Activated CD8-positive, alpha-beta memory T cell treated with anti-CD3 and anti-CD28 coated beads, Interleukin-2, amount 50 U/mL, for 24 hours (primary cell): ENCODE data around the gene SLC24A3.

Experiments used
- DNase-seq: peaks from one replicate; pipeline ENCODE4 v3.0.0-alpha.2; 2020; ENCODE audit errors: extremely low read depth

The SLC24A3 gene

DNA sequence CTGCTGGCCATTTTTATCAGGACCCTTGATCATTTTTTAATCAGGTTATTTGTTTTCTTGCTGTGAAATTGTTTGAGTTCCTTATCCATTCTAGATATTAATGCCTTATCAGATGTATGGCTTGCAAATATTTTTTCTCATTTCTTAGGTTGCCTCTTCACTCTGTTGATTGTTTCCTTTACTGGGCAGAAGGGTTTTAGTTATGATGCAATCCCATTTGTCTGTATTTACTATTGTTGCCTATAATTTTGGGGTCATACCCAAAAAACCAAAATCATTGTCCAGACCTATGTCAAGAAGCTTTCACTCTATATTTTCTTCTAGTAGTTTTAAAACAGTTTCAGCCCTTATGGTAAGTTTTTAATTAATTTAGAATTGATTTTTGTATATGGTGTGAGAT, 172.5 kb downstream of the SLC24A3 start:
- no peak for DNase-seq

DNA sequence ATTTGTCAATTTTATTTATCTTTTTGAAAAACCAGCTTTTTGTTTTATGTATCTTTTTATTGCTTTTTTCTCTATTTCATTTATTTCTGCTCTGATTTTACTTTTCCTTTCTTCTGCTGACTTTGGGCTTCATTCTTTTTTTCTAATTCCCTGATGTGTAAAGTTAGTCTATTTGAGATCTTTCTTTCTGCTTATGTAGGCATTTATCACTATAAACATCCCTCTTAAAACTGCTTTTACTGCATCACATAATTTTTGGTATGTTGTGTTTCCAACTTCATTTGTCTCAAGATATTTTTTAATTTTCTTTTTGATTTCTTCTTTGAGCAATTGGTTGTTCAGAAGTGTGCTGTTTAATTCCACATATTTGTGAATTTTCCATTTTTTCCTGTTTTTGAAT, 174.8 kb downstream of the SLC24A3 start:
- DNase-seq = no peak

DNA sequence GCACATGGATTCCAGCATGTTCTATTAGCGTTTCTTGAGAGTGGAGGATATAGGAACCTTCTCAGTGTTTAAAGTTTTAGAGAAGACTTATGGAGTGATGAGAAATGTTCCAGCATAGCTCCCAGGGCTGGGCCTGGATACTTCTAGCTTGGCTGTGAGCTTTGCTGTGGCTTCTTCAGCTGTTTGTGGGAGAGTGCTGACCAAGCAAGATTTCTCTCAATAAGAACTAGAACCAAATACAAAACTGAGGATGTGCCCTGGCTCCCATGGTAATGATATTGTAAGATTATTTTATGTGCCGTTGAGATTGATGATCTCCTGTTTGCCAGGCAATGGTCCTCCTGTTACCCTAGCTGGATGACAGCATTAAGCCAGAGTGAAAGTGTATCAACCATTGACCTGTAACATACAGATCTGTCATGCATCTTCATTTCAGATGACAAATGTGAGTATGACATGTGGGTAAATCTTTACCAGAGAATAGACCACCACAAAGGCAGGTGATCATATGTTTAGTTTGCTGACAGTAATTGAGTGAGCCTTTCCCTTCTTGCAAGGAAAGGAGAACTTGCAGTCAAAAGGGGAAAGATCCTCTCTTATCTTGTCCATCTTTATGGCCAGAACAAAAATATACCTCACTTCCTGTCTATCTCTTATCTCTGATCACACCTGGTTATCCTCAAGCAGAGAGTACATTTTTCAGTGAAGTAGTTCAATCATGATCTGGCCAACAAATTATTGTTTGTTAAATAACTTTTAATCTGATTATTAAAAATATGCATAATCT, 180.1 kb downstream of the SLC24A3 start:
- no peak for DNase-seq

DNA sequence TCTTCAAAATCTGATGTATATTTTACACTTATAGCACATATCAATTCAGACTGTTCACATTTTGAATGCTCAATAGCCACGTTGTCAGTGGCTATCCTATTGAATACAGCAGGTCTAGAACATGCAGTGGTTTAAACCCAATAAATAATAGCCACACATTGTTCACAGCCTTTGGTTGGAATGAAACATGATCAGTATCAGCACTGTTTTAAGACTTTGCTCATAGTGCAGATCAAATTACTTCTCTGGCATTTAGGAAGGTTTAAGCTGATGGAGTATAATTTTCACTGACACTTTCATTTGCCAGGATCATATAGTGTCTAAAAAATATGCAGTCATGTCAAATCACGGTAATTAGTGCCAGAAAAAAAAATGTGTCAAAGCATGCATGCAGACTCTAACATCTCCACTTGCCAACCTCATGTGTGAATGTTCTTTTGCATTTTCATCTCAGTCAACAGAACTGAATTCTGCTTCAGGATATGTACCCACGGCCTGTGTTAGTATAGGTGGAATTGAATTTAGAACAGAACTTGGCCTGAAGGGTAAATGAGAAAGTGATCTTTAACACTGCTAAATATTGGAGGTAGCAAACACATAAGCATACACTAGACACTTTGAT, 184.1 kb downstream of the SLC24A3 start:
- no peak for DNase-seq

DNA sequence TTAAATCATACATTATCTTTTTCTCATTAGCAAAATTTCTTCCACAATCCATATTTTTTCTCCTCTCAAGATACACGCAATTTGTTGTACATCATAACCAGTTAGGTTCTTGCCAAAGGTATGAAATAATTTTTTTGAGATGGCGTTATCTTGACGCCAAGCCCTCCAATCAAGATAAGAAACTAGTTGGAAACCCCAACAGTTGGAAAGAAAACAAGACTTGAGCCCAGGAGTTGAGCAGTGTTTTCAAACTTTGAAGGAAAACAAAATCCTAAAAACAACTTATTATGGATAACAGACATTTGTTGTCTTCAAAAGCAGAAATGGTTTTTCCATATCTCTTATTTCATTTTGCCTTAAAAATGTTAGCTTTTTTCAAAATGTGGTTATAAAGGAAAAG, 184.8 kb downstream of the SLC24A3 start:
- no peak for DNase-seq

DNA sequence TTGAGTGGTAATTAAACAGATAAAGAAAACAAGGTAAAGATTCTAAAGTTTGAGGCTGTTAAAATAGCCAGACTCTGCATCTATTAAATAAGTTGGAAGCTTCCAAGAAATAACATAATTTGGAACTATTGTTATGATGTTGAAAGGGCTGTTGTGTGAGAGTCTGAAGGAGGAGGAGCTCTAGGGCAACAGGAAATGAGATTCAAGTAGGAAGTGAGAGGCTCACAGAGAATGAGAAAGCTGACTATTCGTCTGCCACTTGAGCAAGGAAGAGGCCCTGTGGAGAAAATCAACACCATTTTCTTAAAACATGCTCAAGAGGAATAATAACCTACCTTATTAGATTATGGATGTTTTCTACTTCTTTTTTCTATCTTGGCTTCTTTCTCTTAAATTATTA, 185.2 kb downstream of the SLC24A3 start:
- DNase-seq = no peak

DNA sequence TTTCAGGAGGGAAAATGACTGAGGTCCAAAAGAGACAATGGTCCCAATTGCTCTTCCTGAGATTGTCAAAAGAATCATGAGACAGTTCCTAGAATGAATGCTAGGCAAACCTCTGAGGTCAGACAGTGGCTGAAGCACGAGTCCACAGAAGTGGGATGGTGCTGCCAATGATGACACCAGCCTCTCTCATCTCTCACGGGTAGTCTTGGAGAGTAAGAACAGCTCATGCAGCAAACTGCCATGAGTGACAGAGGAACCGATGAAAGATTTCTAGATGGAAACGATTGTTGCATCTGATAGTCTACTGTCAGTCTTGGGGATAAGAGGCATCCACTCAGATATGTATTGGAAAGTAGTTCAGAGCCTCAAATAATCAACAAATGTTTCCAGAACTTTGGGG, 188.7 kb downstream of the SLC24A3 start:
- no peak for DNase-seq

DNA sequence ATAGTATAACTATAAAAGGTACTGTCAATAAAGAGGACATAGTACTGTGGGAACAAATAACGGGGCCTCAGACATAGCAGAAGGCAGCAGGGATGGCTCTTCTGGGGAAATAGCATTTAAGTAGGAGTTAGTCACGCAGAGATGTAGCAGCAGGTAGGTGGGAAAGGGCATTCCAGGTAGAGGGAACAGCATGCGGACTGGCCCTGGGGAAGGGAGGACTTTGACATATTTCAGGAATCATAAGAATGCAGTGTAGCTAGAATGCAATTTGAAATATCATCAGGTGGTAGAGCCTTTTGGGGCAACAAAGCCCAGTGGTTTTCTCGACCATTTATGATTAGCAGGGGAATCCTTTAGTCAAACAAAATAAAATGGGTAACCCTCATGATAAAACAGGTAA, 191.1 kb downstream of the SLC24A3 start:
- DNase-seq = no peak

DNA sequence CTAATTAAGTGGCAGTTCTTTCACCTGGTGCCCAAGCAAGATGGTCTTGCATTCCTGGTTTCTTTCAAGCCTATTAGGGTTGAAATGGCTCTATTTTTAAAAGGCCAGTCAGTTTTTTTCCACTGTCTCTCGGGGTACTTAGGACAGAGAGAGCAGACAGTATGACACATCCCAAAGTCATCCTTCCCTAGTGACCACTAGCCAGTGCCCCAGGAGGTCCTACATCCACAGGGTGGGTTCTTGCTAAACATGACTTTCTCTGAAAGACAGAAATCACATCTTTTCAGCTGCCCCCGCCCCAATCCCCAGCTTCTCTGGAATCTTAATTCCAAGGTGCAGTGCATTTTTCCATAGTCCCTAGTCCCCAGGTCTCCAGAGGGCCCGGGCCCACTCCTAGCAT, 192.4 kb downstream of the SLC24A3 start:
- no peak for DNase-seq

DNA sequence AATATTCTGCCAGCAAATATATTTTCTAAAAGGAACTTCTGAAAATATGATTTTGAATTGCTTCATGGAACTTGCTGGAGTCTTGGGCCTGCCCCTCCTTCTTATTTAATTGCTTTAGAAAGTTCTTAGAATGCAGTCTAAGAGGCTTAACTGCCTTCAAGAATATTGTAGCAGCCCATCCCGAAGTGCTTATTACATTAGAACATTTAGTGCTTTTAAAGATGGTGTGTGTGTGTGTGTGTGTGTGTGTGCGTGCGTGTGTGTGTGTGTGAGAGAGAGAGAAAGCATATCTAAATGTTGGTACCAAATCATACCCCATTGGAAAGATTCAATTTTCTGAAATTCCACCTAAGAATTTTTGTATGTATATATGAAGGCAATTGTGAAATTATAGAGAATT, 193.5 kb downstream of the SLC24A3 start:
- DNase-seq = no peak

DNA sequence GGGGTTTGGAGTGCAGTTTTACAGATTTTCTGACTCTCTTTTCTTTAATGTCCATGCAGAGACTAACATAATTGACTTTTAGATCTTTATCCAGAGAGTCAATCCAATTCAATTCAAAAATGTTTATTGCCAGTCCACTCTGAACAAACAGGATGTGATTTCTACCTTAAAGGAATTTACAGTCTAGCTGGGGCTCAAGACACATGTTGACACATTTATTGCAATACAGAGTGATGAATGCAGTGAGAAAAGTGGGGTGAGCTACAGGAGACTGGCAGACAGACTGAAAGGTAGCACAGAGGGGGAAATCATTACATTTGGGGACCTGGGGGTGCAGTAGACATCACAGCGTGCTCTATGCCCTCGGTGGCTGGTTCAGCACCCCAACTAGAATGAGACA, 193.9 kb downstream of the SLC24A3 start:
- DNase-seq = no peak

DNA sequence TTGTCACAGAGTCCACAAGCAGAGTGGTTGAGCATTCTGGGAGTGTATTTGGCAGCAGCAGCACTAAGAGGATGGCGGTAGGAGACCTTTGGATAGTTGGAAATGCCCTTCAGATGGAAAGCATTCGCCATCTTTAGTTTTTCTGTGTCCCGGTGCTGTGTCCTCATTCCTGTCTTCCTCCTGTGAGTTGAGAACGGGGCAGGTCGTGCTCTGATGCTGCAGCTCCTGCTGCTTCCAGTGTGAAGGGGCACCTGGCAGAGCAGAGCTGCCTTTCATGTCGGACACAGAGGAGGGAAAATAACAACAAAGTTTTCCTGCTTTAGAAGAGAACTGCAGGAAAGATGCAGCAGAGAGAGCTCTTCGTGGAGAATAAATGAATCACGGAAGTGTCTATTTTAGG, 194.8 kb downstream of the SLC24A3 start:
- DNase-seq = no peak

DNA sequence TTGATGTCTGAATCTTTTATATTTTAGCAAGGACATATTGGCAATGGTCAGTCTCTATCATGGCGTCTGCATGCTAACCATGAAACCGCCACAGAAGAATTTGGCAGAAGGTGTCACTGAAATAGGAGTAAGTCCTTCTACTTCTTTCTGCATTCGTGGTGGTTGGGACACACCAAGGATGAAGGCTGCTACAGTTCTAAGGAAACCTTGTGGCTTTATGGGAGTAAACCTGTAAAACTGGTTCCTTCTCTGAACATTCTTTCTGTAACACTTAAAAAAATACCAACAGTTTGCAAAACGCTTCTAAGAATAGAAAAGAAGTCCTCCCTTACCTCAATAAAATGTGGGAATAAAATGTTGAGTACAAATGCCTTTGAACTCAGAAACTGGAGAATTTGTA, 195.3 kb downstream of the SLC24A3 start:
- DNase-seq = no peak

DNA sequence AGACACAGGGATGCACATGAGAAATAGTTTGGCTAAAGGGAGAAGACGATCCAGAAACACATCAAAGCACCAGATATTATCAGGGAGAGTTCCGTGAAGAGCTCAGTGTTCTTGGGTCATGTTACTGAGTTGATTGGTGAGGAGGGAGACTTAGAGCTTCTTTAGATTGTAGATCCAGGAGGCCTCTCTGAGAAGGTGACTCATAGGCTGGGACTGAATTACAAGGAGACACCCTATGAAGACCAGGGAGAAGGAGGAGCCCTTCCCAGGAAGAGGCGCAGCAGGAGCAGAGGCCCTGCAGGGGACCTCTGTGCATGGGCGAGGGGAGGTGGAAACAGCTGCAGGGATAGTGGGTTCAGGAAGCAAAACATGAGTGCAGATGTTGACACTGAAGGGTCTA, 196.5 kb downstream of the SLC24A3 start:
- DNase-seq = no peak

DNA sequence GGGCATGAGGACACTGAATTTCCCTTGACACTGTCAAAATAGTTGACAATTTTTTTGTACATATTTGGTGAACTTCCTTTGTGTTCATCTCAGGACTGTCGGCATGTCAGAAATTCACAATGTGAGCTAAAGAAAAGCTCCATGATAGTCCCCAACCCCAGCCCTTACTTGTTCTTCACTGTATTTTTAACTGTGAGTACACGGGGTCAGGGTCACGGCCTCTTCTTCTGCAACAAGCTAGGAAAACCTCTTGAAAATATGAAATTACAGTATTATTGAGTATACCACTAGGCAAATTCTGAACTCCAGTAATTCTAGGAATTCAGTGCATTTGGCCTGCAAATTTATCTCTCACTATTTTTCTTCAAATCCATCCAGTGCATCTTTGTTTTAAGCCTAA, 199.4 kb downstream of the SLC24A3 start:
- DNase-seq = no peak

DNA sequence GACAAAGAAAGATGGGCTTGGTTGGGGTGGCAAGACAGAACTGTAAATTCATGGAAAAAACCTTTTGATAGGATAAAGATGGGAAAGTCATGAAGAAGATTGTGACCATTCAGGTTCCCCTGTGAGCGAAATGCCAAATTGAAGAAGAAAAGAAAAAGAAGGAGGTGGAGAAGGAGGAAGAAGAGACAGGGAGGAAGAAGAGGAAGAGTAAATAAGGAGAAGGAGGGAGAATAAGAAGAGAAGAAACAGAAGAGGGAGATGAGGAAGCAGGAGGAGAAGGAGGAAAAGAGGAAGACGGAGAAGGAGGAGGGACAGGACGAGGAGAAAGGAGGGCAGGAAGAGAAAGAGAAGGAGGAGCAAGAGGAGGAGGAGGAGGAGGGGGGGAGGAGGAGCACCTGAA, 199.8 kb downstream of the SLC24A3 start:
- no peak for DNase-seq

DNA sequence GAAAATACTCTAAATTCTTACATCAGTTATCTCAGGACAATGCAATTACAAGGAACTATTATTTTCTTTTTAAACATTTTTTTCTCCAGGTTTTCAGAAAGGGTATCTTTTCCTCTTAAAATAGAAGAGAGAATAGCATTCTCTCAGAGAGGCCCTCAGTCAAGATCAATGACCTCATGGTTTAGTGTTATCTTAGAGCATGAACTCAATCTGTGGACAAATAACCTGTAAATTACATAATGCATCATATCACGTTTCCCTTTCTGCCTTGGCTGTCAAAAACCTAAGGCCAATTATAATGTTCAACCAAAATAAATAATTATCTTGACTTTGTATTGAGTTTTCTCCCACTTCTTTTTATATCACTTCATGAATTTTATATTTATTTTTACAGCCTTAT, 202.2 kb downstream of the SLC24A3 start:
- no peak for DNase-seq

DNA sequence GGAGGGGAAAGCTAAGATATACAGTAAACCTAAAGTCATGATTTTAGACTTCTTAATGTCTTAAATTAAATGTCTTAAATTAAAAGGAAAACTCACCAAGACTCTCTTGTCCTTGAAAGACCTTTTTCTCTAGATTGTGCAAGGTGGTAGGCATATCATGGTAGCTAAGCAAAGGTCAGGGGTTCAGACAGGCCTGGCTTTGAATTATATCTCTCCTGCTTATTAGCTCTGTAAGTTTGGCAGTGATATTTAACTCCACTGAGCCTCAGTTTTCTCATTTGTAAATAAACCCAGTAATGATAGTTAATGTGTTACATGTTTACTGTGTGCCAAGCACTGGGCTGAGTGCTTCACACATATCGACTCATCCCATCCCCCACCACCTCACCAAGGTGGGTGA, 203.3 kb downstream of the SLC24A3 start:
- no peak for DNase-seq

DNA sequence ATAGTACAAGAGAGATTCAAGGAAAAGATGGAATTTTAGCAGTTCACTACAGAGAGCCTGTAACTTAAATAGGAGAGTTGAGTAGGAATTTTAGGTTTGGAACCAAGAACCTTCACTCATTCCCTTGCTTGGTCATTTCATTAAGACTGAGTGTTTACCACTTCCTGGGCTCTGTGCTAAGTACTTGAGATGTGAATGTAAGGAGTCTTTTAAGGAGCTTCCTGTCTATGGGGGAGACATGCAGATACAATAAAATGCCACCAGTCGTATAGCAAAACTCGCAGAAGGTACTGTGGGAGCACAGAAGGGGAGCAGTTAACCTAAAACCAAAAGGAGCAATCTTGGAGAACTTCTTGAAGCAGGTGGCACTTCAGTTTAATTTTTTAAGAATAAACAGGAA, 204.2 kb downstream of the SLC24A3 start:
- DNase-seq = no peak

DNA sequence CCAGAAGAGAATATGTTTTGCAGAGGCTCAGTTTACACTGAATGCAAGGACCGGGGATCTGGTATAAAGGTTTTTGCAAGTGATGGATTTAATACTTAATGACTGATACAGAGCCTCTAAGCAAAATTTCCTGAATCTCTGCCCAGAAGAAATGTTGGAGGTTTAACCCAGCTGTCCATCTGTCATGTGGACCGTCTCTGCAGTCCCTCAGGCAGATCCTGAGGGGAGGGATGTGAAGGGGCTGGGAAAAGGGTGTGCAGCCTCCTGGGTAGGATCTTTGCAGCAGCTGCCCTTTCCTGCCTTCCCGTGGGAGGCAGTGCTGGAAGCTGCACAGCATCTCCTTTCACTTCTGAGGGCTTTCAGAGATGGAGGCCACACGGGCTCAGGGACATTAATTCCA, 207.0 kb downstream of the SLC24A3 start:
- DNase-seq = no peak

DNA sequence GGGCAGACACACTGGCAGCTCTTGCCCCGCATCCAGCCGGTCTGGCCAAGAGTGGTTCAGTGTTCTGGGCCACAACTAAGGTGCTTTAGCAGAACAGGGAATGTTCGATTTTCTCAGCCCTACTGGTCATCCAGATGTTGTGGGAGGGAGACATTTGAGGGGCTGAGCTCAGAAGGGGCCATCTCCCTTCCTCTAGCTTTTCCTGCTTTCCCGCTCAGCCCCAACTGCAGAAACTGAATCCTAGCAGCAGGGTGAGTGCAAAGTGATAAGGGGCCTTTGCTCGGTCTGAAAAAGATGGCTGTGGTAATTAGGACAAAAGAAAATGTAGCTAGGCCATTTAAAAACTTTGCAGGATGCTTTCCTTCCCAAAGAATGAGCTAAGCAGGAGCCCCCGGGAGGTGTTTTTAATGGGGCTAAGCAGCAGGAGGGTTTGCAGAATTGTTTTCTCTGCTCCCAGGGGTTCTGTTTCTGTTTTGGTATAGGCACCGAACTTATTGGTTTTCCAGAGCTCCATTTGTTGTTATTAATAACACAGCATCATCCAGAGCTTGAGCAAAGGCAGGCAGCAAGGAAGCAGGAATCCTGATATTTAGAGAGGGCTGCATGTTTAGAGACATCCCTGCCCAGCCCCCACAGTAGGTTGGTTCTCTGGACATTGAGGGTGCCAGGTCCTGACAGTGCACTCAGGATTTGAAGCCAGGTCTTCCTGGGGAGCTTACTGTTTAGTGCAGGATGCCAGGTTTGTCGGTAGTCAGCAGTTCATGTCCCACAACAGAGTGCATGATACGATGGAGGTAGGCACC, 210.9 kb downstream of the SLC24A3 start:
- DNase-seq = no peak

DNA sequence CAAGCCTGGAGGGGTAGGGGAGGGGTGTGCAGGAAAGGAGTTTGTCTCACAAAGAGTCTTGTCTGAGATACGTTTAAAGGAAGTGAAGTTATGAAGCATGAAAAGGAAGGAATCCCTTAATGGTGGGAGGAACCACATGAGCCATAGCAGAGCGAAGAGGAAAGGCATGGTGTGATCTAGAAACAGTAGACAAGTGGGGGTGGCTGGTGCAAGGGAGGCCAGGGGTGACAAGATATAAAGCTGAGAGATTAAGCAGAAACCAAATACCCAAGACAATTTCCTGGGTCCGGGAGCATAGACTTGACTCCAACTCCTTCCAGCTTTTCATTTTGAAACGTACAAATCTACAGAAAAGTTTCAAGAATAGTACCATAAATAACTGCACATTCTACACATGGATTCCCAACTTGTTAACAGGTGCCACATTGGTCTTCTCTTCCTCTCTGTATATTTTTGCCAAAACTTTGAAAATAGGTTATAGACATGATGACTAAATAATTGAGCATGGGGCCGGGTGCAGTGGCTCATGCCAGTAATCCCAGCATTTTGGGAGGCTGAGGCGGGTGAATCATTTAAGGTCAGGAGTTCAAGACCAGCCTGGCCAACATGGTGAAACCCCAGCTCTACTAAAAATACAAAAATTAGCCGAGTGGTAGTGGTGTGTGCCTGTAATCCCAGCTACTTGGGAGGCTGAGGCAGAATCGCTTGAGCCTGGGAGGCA, 211.6 kb downstream of the SLC24A3 start:
- DNase-seq = no peak
